Upper lobe of left lung (tissue), 6 donors: ENCODE data around the gene SHANK3. TPM values are rescaled to one million over a fixed set of nuclear protein-coding genes. Genes with fewer than 3 reads are reported as not detected.
A peak's percentile ranks its signal among the peaks of the same experiment; 100 is the strongest.

Source experiments
- ATAC-seq, 2 donors: fragments of 200-7000 bp; cut with Tn5 transposase; one replicate each; pipeline ENCODE4 v1.9.1; 2022; ENCODE audit warnings: mild to moderate bottlenecking in 2 of 2, moderate library complexity in 2 of 2; ENCODE audit not compliant: low FRiP score in 2 of 2
- DNase-seq, 2 donors: peaks; one replicate each; pipeline ENCODE4 v3.0.0-alpha.2; 2019 to 2020
- H3K27ac ChIP-seq, 4 donors: fragments of 200-600 bp; sonication (generic); one replicate each; pipeline ENCODE4 v1.5.1; 2016 to 2019
- H3K27me3 ChIP-seq, 4 donors: fragments of 200-600 bp; sonication (generic); one replicate each; pipeline ENCODE4 v1.5.1; 2017 to 2019
- H3K36me3 ChIP-seq, 4 donors: fragments of 200-600 bp; sonication (generic); one replicate each; pipeline ENCODE4 v1.5.1; 2016 to 2019
- H3K4me1 ChIP-seq, 4 donors: fragments of 200-600 bp; sonication (generic); one replicate each; pipeline ENCODE4 v1.5.1; 2018 to 2019
- H3K4me3 ChIP-seq, 4 donors: fragments of 200-600 bp; sonication (generic); one replicate each; pipeline ENCODE4 v1.5.1; 2017 to 2019; ENCODE audit warnings: mild to moderate bottlenecking in 2 of 4, moderate library complexity in 1 of 4
- H3K9me3 ChIP-seq, 4 donors: fragments of 200-600 bp; sonication (generic); one replicate each; pipeline ENCODE4 v1.5.1; 2018 to 2019
- EP300 ChIP-seq, 4 donors: sonication (generic); formaldehyde crosslinking; IDR thresholded peaks; one replicate each; pipeline ENCODE4 v1.5.1; 2017; ENCODE audit warnings: antibody characterized with exemption in 4 of 4, control low read depth in 2 of 4
- POLR2A ChIP-seq, 4 donors: fragments of 450-650 bp; IDR thresholded peaks; one replicate each; pipeline ENCODE4 v1.5.1; 2016 to 2017; ENCODE audit warnings: antibody characterized with exemption in 4 of 4, mild to moderate bottlenecking in 2 of 4
- POLR2AphosphoS5 ChIP-seq, 2 donors: sonication (generic); formaldehyde crosslinking; IDR thresholded peaks; one replicate each; pipeline ENCODE4 v1.5.1; 2017; ENCODE audit warnings: antibody characterized with exemption in 2 of 2
- WGBS, 2 donors: methylation state at CpG; one replicate each; pipeline ENCODE4 v1.1.5; 2017 to 2018; 5-methylcytosine and 5-hydroxymethylcytosine counted together
- total RNA-seq, 6 donors: library from RNA; depleted of rRNA in 4 of 6; stranded (reverse); fragments of >200 nt in 4 of 6; gene quantifications; one replicate each; pipeline versions ENCODE4 v1.1.0 to v1.2.1, GENCODE V29; 2016 to 2021
- TF ChIP-seq, protein P1 (sequence below), 6 experiments: fragments of 450-650 bp in 4 of 6; fragments of 200-600 bp in 2 of 6; sonication (generic) in 2 of 6; IDR thresholded peaks; one replicate each; pipeline ENCODE4 v1.5.1; 2016 to 2019; ENCODE audit warnings: antibody characterized with exemption in 6 of 6
- donor health status: DM: no; HTN: no; CAD: no; lungs with moderate emphysema.
- donor health status: DM: no; HTN: yes; CAD: no; lungs with severe emphysema.

Gene SHANK3
- total RNA-seq, 6 donors from 2014 or later = 16.6 to 105 (median 51.1) TPM

DNA sequence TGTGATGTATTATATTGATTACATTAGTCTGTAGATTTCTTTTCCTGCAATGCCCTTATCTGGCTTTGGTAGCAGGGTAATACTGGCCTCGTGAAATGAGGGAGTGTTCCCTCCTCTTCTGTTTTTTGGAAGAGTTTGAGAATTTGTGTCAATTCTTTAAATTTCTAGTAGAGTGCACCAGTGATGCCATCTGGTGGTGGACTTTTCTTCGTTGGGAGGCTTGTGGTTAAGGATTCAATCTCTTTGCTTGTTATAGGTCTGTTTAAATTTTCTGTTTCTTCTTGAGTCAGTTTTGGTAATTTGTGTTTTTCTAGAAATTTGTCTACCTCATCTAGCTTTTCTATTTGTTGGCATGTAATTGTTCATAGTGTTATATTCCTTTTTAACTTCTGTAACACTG, 18.9 kb downstream of the SHANK3 start:
- Histone ChIP-seq H3K4me1 (peaks cover 1 to 29% (median 16%) of the 10 kb centered on the region in 4 donors), H3K4me3 (no peak overlapping the region), H3K27ac (no peak overlapping the region), H3K9me3 (no peaks in the 10 kb centered on the region), H3K27me3 (no peaks in the 10 kb centered on the region), H3K36me3 (peaks cover 0 to 38% (median 15%) of the 10 kb centered on the region in 4 donors)
- 9 to 20% methylated on average over 2 of the region's 2 CpGs for WGBS, 2 donors
- DNase-seq = peak in 1 of 2 donors; percentile 21
- TF ChIP-seq EP300 (IDR thresholded peaks at IDR 0.05) = no peak
- TF ChIP-seq, protein P1, sequence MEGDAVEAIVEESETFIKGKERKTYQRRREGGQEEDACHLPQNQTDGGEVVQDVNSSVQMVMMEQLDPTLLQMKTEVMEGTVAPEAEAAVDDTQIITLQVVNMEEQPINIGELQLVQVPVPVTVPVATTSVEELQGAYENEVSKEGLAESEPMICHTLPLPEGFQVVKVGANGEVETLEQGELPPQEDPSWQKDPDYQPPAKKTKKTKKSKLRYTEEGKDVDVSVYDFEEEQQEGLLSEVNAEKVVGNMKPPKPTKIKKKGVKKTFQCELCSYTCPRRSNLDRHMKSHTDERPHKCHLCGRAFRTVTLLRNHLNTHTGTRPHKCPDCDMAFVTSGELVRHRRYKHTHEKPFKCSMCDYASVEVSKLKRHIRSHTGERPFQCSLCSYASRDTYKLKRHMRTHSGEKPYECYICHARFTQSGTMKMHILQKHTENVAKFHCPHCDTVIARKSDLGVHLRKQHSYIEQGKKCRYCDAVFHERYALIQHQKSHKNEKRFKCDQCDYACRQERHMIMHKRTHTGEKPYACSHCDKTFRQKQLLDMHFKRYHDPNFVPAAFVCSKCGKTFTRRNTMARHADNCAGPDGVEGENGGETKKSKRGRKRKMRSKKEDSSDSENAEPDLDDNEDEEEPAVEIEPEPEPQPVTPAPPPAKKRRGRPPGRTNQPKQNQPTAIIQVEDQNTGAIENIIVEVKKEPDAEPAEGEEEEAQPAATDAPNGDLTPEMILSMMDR (IDR thresholded peaks at IDR 0.05) = peak in 5 of 6 experiments; percentile 15 to 37 (median 26)
- ATAC-seq = no peak

DNA sequence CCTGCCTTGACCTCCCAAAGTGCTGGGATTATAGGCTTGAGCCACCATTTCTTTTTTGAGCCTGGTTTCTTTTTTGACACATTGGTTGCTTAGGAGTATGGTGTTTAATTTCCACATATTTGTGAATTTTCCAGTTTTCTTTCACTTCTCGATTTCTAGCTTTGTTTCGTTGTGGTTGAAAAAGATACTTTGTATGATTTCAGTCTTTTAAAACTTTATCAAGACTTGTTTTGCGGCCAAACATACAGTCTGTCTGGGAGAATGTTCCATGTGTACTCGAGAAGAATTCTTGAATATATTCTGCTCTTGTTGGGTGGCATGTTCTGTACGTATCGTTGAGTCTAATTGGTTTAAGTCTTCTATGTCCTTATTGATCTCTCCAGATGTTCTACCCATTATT, 20.8 kb downstream of the SHANK3 start:
- Histone ChIP-seq H3K4me1 (peaks cover 16 to 38% (median 27%) of the 10 kb centered on the region in 4 donors), H3K36me3 (peaks cover 0 to 46% (median 17%) of the 10 kb centered on the region in 4 donors), H3K27me3 (no peaks in the 10 kb centered on the region), H3K27ac (no peak overlapping the region), H3K4me3 (no peak overlapping the region), H3K9me3 (no peaks in the 10 kb centered on the region)
- TF ChIP-seq, protein P1 (IDR thresholded peaks at IDR 0.05) = no peak
- TF ChIP-seq POLR2A (IDR thresholded peaks at IDR 0.05) = no peak
- no peak for TF ChIP-seq POLR2AphosphoS5 (IDR thresholded peaks at IDR 0.05)
- TF ChIP-seq EP300 (IDR thresholded peaks at IDR 0.05) = no peak
- ATAC-seq (no peak), DNase-seq (no peak)
- 87% methylated on average over 6 of the region's 6 CpGs for WGBS, 2 donors

DNA sequence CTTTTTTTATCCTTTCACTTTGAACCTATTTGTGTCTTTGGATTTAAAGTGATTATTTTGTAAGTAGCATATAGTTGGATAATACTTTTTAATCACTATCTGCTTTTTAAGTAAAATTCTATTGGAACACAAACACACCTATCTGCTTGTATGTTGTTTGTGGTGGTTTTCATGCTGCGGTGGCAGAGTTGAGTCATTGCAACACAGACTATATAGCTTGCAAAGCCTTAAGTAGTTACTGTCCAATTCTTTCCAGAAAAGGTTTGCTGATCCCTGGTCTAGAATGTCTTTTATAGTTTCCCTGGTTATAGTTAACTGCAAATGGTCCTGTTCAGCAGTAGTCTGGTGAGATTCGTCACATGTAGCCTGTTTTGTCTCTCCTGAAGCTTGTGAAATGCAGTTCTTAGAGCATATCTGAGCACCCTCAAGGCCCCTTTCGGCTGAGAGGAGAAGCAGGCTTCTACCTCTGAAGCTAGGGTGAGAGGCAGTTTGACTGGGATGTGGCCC, 21.5 kb downstream of the SHANK3 start:
- DNase-seq = no peak
- 76 to 84% methylated on average over 3 of the region's 3 CpGs for WGBS, 2 donors
- TF ChIP-seq EP300 (IDR thresholded peaks at IDR 0.05) (no peak), POLR2A (IDR thresholded peaks at IDR 0.05) (no peak)
- TF ChIP-seq, protein P1 (IDR thresholded peaks at IDR 0.05) = no peak
- H3K36me3 ChIP-seq = peaks cover 0 to 50% (median 21%) of the 10 kb centered on the region in 4 donors
- H3K27me3 ChIP-seq = no peaks in the 10 kb centered on the region
- H3K4me1 ChIP-seq = peaks cover 21 to 42% (median 34%) of the 10 kb centered on the region in 4 donors
- H3K9me3 ChIP-seq = no peaks in the 10 kb centered on the region
- no peak overlapping the region for H3K27ac ChIP-seq
- H3K4me3 ChIP-seq = no peak overlapping the region
- ATAC-seq = no peak

DNA sequence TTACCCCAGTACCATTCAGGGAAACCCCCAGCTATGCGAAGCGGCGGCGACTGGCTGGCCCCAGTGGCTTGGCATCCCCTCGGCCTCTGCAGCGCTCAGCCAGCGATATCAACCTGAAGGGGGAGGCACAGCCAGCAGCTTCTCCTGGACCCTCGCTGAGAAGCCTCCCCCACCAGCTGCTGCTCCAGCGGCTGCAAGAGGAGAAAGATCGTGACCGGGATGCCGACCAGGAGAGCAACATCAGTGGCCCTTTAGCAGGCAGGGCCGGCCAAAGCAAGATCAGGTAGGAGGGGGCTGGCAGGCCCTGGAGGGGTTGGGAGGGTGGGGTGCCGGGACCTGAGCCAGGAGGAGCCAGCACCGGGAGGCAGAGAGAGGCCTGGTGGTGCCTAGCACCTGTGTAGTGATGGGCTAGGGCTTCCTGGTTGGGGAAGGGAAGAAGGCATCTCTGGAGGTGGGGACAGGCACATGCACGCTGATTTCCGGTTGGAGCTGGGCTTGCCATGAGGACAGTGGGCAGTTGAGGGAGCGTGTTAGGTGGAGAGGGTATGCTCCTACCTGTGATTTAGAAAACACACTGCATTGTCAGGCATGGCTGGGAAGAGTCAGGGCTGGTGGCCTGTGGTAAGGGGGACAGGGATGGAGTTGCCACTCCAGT, 22.3 kb downstream of the SHANK3 start:
- WGBS, 2 donors = 79 to 89% methylated on average over 7 to 18 of the region's 18 CpGs
- TF ChIP-seq POLR2A (IDR thresholded peaks at IDR 0.05) = no peak
- TF ChIP-seq POLR2AphosphoS5 (IDR thresholded peaks at IDR 0.05) = no peak
- no peak for TF ChIP-seq EP300 (IDR thresholded peaks at IDR 0.05)
- TF ChIP-seq, protein P1 (IDR thresholded peaks at IDR 0.05) = no peak
- Histone ChIP-seq H3K27me3 (no peaks in the 10 kb centered on the region), H3K36me3 (peaks cover 0 to 58% (median 21%) of the 10 kb centered on the region in 4 donors), H3K4me3 (no peak overlapping the region), H3K4me1 (peaks cover 27 to 49% (median 42%) of the 10 kb centered on the region in 4 donors), H3K27ac (no peak overlapping the region), H3K9me3 (no peaks in the 10 kb centered on the region)
- DNase-seq (no peak), ATAC-seq (no peak)
